Gastrocnemius medialis (tissue), 4 donors: Measurements from ENCODE around the gene EVL. TPM values are rescaled to one million over a fixed set of nuclear protein-coding genes. Genes with fewer than 3 reads are reported as not detected.

Source experiments
- ATAC-seq, 2 donors: fragments of 150-250 bp; one replicate each; pipeline ENCODE4 v1.9.1; 2016
- DNase-seq, 2 donors: peaks; one replicate each; pipeline ENCODE4 v3.0.0-alpha.2; 2019
- H3K27ac ChIP-seq, 4 donors: fragments of 200-600 bp; sonication (generic); 1 replicate in 1 of 4; 2 replicates in 3 of 4; pipeline ENCODE4 v1.5.1; 2016 to 2018; ENCODE audit warnings: mild to moderate bottlenecking in 2 of 4, moderate library complexity in 1 of 4
- H3K27me3 ChIP-seq, 3 donors: fragments of 200-600 bp; sonication (generic) in 2 of 3; 1 replicate in 1 of 3; 2 replicates in 2 of 3; pipeline versions ENCODE4 v1.5.1 to v1.6.0; 2016 to 2019; ENCODE audit warnings: mild to moderate bottlenecking in 1 of 3, moderate library complexity in 1 of 3
- H3K36me3 ChIP-seq, 2 donors: fragments of 200-600 bp; sonication (generic) in 1 of 2; one replicate each; pipeline ENCODE4 v1.5.1; 2017 to 2018
- H3K4me1 ChIP-seq, 2 donors: fragments of 200-600 bp; sonication (generic) in 1 of 2; one replicate each; pipeline ENCODE4 v1.5.1; 2016 to 2017; ENCODE audit warnings: mild to moderate bottlenecking in 2 of 2
- H3K4me3 ChIP-seq, 4 donors: fragments of 200-600 bp; sonication (generic) in 3 of 4; 1 replicate in 1 of 4; 2 replicates in 3 of 4; pipeline ENCODE4 v1.5.1; 2016 to 2019; ENCODE audit warnings: mild to moderate bottlenecking in 2 of 4
- H3K9me3 ChIP-seq, 3 donors: fragments of 200-600 bp; sonication (generic) in 2 of 3; 1 replicate in 1 of 3; 2 replicates in 2 of 3; pipeline ENCODE4 v1.5.1; 2016 to 2019
- CTCF ChIP-seq, 5 experiments: fragments of 450-650 bp in 3 of 5; fragments of 200-600 bp in 2 of 5; sonication (generic) in 2 of 5; IDR thresholded peaks in 4 of 5; conservative IDR thresholded peaks in 1 of 5; 1 replicate in 4 of 5; 2 replicates in 1 of 5; pipeline ENCODE4 v1.5.1; 2016 to 2019; ENCODE audit warnings: antibody characterized with exemption in 5 of 5, mild to moderate bottlenecking in 3 of 5, moderate library complexity in 3 of 5
- POLR2A ChIP-seq, 2 donors: fragments of 450-650 bp; IDR thresholded peaks; one replicate each; pipeline ENCODE4 v1.6.1; 2017; ENCODE audit warnings: antibody characterized with exemption in 2 of 2, mild to moderate bottlenecking in 2 of 2, moderate library complexity in 2 of 2
- in situ Hi-C, 4 donors: fragments of 200-750 bp; cut with MboI; loops; one replicate each; pipeline versions ENCODE4 v1.15.0 to v1.8.0; 2017; ENCODE audit warnings: low sequenced_read_pairs in 4 of 4
- intact Hi-C: fragments of 100-400 bp; cut with DNase I; formaldehyde crosslinking; loops from one replicate; pipeline ENCODE4 v1.15.1; 2023; ENCODE audit warnings: low total_unique reads
- total RNA-seq, 4 donors: library from RNA; depleted of rRNA; stranded (reverse); fragments of >200 nt; gene quantifications; one replicate each; pipeline versions ENCODE4 v1.1.0 to v1.2.3, GENCODE V29; 2016

EVL gene
- total RNA-seq, 4 donors from 2014 or later, result 5.8 to 14.3 (median 9.5) TPM

GRCh38 chr14:100117633-100118395, 52.6 kb downstream of the EVL start:
- no peak for ATAC-seq
- no peak overlapping the region for H3K27ac ChIP-seq
- no peak overlapping the region for H3K4me3 ChIP-seq
- intact Hi-C loops, result no loop called here
- H3K36me3 ChIP-seq, result no peaks in the 10 kb centered on the region
- TF ChIP-seq POLR2A (IDR thresholded peaks at IDR 0.05) (no peak), CTCF (IDR thresholded peaks at IDR 0.05 in 4 of 5, conservative IDR thresholded peaks at IDR 0.05 in 1 of 5) (no peak)
- H3K27me3 ChIP-seq, result no peaks in the 10 kb centered on the region
- H3K4me1 ChIP-seq, result no peaks in the 10 kb centered on the region
- in situ Hi-C loops, result no loop called here
- no peaks in the 10 kb centered on the region for H3K9me3 ChIP-seq
- no peak for DNase-seq

GRCh38 chr14:100118396-100119011, 53.3 kb downstream of the EVL start:
- in situ Hi-C loops, result no loop called here
- Histone ChIP-seq H3K27me3 (no peaks in the 10 kb centered on the region), H3K27ac (no peak overlapping the region), H3K9me3 (no peaks in the 10 kb centered on the region), H3K4me3 (no peak overlapping the region), H3K36me3 (no peaks in the 10 kb centered on the region), H3K4me1 (no peaks in the 10 kb centered on the region)
- intact Hi-C loops, result no loop called here
- DNase-seq, result no peak
- ATAC-seq, result no peak
- TF ChIP-seq POLR2A (IDR thresholded peaks at IDR 0.05) (no peak), CTCF (IDR thresholded peaks at IDR 0.05 in 4 of 5, conservative IDR thresholded peaks at IDR 0.05 in 1 of 5) (no peak)

GRCh38 chr14:100119251-100119650, 54.0 kb downstream of the EVL start:
- H3K4me3 ChIP-seq, result no peak overlapping the region
- DNase-seq (no peak), ATAC-seq (no peak)
- intact Hi-C loops (no loop called here), in situ Hi-C loops (no loop called here)
- TF ChIP-seq CTCF (IDR thresholded peaks at IDR 0.05 in 4 of 5, conservative IDR thresholded peaks at IDR 0.05 in 1 of 5), result no peak
- TF ChIP-seq POLR2A (IDR thresholded peaks at IDR 0.05), result no peak
- H3K27me3 ChIP-seq, result no peaks in the 10 kb centered on the region
- H3K9me3 ChIP-seq, result no peaks in the 10 kb centered on the region
- no peaks in the 10 kb centered on the region for H3K36me3 ChIP-seq
- no peaks in the 10 kb centered on the region for H3K4me1 ChIP-seq
- H3K27ac ChIP-seq, result no peak overlapping the region

GRCh38 chr14:100120522-100121269, 55.5 kb downstream of the EVL start:
- no peaks in the 10 kb centered on the region for H3K9me3 ChIP-seq
- H3K27ac ChIP-seq, result no peak overlapping the region

More at GRCh38 chr14:100120522-100121269, 55.5 kb downstream of the EVL start:
- TF ChIP-seq CTCF (IDR thresholded peaks at IDR 0.05 in 4 of 5, conservative IDR thresholded peaks at IDR 0.05 in 1 of 5) (no peak), POLR2A (IDR thresholded peaks at IDR 0.05) (no peak)
- ATAC-seq (no peak), DNase-seq (no peak)
- in situ Hi-C loops (no loop called here), intact Hi-C loops (no loop called here)
- Histone ChIP-seq H3K4me3 (no peak overlapping the region), H3K27me3 (no peaks in the 10 kb centered on the region), H3K4me1 (no peaks in the 10 kb centered on the region), H3K36me3 (no peaks in the 10 kb centered on the region)
